Esophagus squamous epithelium (tissue), 4 donors: Measurements from ENCODE around the gene CASP12.

Experiments used
- POLR2A ChIP-seq, 4 donors: fragments of 450-650 bp; IDR thresholded peaks; one replicate each; pipeline ENCODE4 v1.6.1; 2017; ENCODE audit warnings: antibody characterized with exemption in 4 of 4, mild to moderate bottlenecking in 4 of 4, moderate library complexity in 3 of 4
- TF ChIP-seq, protein P1 (sequence below), 6 experiments: fragments of 450-650 bp in 4 of 6; fragments of 200-600 bp in 2 of 6; sonication (generic) in 2 of 6; IDR thresholded peaks; one replicate each; pipeline ENCODE4 v1.5.1; 2016 to 2019; ENCODE audit warnings: antibody characterized with exemption in 6 of 6, mild to moderate bottlenecking in 4 of 6, moderate library complexity in 4 of 6

DNA sequence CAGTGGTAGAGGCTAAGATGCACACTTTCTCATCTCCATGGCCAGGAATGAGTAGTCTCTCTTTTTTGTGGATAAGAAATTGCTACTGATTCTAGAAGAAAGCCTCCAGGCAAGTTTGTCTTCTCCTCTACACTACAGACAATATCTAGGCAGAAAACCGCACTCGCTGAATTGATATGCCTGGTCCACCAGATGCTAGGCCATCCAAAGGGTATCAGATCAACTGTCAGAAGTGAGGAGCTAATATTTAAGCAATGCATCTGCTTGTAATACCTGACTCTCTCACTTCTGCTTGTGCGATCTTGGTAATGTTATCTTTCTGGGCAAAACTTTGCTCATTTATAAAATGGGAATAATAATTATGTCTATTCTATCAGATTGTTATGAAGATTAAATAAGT lies 45.0 kb downstream of the CASP12 start:
- TF ChIP-seq, protein P1, sequence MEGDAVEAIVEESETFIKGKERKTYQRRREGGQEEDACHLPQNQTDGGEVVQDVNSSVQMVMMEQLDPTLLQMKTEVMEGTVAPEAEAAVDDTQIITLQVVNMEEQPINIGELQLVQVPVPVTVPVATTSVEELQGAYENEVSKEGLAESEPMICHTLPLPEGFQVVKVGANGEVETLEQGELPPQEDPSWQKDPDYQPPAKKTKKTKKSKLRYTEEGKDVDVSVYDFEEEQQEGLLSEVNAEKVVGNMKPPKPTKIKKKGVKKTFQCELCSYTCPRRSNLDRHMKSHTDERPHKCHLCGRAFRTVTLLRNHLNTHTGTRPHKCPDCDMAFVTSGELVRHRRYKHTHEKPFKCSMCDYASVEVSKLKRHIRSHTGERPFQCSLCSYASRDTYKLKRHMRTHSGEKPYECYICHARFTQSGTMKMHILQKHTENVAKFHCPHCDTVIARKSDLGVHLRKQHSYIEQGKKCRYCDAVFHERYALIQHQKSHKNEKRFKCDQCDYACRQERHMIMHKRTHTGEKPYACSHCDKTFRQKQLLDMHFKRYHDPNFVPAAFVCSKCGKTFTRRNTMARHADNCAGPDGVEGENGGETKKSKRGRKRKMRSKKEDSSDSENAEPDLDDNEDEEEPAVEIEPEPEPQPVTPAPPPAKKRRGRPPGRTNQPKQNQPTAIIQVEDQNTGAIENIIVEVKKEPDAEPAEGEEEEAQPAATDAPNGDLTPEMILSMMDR (IDR thresholded peaks at IDR 0.05) = no peak
- TF ChIP-seq POLR2A (IDR thresholded peaks at IDR 0.05) = no peak
